GM19395 (cell line): ENCODE results near the gene INO80.
"Not testable (repeated sequence)": the region's sequence is repeated elsewhere in the genome, so short reads cannot be mapped to it uniquely, and the experiment has no call there.

Experiments used
- ATAC-seq: cut with Tn5 transposase; IDR thresholded peaks from one replicate; pipeline ENCODE4 v1.9.1; 2021; ENCODE audit warnings: mild to moderate bottlenecking, moderate library complexity; ENCODE audit not compliant: unreplicated experiment

INO80 gene

DNA sequence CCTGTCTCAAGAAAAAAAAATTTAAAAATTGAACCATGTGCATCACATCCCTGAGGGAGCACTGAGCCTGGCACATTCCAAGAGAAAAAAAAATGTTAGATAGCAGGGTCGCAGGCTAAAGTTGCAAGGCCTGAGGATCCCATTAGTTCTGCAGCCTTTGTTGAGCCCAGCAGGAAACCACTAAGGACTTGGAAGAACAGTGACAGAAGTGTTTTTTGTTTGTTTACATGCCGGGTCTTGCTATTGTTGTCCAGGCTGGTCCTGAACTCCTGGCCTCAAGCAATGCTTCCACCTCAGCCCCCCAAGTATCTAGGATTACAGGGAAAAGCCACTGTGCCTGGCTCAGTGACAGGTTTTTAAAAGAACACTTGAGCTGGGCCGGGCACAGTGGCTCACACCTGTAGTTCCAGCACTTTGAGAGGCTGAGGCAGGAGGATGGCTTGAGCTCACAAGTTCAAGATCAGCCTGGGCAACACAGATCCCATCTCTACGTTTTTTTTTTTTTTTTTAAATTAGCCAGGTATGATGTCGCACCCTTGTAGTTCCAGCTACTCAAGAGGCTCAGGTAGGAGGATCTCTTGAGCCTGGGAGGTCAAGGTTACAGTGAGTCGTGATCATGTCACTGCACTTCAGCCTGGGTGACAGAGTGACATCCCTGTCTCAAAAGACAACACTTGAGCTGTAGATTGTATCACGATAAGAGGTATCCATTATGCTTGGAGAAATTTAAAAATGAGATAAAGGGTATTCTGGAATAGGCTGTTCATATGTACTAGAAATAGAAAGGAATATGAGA lies 147.6 kb downstream of the INO80 start:
- no peak for ATAC-seq

DNA sequence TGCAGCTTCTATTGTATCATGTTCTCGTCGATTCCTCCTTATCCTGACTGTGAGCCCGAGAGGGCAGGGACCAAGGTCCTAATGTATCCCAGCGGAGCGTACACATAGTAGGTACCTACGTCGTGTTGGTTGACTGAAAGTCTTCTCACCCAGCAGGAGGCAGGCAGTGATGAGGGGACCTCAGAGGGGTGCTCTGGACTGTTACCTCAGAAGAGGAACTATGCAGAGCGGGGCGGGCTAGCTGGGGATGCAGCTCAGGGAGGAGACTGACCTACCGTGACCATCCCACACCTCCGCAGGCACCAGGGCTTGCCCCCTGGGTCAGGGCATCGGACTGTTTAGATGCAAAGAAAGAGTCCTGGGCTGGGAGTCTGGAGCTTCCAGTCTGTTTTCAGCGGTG lies 151.4 kb downstream of the INO80 start:
- ATAC-seq = no peak

DNA sequence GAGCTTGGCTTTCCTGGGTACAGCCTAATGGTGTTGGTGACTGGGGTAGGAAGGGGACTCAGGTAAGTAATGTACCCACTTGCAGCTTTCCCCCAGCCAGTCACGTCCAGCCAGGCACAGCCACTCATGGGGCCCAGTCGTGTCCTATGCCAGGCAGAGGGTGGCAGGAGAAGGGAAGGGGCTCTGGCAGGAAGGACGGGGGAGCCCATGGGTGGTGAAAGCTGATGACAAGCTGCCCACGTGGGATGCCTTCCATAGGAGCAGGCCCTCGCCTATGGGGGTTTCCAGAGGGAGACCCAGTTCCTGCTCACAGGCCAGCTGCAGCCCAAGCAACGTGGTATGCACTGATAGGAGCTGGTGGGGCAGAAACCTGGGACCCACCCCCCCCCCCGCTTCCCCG lies 152.1 kb downstream of the INO80 start:
- no peak for ATAC-seq

DNA sequence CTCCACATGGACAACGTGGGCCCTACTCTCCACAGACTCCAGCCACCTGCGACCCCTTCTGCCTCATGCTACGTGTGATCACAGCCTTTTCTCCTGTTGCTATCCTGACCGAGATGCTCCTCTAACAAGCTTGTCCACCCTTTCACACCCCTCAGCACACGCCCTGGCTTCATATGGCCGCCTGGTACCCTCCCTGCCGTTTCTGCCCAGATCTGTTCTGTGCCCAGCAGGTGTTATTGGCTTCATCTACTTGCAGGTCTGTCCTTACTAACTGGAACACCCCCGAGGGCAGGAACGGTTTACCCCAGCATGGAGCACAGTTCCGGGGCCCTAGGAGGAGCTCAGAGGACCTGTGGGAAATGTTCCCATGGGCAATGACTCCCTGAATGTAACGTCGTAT lies 152.9 kb downstream of the INO80 start:
- ATAC-seq = no peak

DNA sequence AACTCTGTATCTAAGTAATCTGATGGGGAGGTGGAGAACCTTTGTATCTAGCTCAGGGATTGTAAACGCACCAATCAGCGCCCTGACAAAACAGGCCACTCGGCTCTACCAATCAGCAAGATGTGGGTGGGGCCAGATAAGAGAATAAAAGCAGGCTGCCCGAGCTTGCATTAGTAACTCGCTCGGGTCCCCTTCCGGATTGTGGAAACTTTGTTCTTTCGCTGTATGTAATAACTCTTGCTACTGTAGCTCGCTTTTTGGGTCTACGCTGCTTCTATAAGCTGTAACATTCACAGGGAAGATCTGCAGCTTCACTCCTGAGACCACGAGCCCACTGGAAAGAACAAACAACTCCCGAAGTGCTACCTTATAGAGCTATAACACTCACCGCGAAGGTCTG lies 153.8 kb downstream of the INO80 start:
- ATAC-seq = not testable (repeated sequence)

DNA sequence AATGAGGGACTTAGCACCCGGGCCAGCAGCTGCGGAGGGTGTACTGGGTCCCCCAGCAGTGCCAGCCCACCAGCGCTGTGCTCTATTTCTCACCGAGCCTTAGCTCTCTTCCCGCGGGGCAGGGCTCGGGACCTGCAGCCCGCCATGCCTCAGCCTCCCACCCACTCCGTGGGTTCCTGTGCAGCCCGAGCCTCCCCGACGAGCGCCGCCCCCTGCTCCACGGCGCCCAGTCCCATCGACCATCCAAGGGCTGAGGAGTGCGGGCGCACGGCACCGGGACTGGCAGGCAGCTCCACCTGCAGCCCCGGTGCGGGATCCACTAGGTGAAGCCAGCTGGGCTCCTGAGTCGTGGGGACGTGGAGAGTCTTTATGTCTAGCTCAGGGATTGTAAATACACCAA lies 154.3 kb downstream of the INO80 start:
- not testable (repeated sequence) for ATAC-seq

DNA sequence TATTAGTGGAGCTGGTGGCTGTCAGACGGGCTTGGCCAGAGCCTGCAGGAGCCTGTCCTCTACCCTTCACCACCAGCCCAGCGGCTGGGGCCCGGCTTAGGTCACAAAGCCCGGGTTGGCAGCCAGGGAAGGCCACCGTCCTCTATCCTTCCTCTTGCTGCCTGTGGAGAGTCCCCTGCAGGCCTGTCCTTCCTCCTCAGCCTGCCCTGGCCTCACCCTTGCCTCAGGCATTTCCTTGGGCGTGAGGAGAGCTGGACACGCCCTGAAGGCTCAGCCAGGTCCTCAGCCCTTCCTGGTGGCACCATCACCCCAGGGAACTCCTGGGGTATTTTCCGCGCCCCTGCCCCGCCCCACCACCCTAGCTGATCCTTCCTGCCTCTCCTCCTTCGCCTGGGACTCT lies 155.2 kb downstream of the INO80 start:
- ATAC-seq = no peak

DNA sequence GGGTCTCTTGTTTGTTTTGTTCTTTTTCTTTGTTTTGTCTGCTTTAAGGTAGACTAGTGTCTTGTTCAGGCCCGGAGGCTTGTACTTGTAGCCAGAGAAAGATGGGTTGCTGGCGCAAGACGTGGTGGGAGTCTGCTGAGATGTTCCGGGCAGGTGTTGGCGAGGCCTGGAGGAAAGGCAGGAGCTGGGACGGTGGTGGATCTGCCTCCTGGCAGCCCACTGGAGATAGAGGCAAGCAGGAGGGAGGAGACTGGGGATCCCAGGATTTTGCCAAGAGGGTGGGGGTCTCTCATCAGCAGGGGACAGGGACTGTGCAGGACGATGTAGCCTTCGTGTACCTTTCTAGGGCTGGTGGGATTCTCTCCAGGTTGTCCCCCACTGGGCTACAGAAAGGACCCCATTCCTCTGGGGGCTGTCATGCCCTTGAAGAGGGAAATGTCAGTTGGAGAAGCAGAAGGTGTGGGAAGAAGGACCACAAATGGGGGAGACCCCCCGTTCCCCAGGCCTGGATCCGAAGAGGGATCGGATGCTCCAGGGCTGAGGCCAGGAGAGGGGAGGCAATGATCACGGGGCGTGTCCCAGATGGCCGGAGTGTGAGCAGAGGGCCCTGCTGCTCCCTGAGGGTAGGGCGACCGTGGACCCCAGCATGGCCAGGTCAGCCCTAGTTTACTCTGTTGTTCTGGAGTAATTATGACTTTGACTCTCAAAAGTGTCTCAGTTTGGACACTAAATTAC lies 155.8 kb downstream of the INO80 start:
- no peak for ATAC-seq

DNA sequence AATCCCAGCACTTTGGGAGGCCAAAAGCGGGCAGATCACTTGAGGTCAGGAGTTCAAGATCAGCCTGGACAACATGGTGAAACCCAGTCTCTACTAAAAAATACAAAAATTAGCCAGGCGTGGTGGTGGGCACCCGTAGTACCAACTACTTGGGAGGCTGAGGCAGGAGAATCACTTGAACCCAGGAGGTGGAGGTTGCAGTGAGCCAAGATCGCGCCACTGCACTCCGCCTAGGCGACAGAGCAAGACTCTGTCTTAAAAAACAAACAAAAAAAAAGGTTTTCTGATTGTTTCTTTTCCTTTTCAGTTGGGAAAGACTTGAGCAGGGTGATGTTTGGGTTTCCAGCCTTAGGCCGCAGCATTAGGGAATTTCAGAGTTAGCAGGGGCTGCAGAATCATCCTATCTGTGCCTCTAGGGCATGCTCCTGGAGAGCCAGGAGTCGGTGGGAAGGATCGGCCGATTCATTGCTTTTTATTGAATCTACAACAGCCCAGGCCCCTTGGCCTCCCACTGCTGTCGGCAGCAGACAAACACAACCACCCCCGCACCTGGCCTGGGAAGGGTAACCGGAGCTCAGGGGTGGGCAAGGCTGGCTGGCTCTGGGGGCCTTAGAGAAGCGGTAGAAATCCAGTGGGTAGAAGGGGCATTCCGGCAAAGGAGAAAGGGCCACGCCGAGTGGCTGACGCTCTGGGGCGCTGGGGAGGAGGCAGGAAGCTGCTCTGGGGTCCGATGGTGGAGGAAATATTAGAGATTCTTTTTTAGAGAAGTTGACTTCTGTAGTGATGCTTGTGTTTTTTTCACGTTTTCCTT lies 156.5 kb downstream of the INO80 start:
- ATAC-seq = no peak

DNA sequence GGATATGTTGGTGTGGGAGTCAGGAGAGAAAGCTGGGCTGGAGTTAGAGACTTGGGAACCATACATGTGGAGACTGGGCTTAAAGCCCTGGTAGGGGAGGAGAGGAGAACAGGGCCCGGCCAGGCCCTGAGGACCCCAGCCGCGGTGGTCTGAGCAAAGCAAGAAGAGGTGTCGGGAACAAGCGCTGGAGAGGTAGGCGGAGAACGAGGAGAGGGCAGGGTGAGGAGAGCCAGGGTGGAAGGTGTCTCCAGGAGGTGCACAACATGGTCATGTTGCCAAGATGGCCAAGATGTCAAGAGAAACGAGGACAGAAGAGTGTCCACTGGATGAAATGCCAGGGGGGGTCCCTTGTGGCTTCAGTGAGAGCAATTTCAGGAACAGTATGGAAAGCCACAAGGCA lies 157.4 kb downstream of the INO80 start:
- ATAC-seq = no peak

DNA sequence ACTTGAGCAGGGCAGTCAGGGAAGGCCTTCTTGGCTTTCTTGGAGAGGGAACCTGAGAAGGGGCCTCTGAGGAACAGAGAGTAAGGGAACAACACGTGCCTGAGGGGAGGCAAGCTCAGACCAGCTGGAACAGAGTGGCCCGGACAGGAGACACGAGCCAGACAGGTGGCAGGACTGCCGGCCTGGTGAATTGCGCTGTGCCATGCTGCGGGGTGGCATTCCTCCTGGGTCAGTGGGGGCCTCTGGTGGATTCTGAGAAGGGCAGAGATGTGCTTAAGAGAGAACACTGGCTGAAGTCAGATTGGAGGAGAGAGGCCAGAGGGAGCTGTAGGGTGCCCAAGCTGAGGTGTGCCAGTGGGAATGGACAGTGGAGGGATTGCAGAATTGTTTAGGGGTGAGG lies 157.9 kb downstream of the INO80 start:
- no peak for ATAC-seq

DNA sequence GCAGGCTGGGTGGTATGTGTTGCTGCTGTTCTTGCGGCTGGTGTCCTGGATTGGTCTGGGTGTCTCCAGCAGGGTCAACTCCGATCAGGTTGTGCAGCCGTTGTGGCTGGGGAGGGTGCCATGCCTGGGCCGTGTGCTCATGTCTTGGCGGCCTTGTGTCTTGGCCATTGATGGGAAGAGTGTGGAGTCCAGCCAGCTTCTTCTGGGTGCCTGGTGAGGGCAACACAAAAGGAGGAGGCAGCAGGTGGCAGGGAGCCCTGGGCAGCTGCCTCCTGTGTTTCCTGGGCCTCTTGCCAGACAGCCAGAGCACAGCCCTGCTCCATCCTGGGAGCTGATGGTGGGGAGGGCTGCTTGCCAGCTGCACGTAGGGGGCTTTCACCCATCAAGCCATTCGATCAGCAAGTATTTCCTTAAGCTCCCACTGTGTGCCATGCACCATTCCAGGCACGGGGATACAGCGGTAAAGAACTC lies 158.5 kb downstream of the INO80 start:
- ATAC-seq = no peak

DNA sequence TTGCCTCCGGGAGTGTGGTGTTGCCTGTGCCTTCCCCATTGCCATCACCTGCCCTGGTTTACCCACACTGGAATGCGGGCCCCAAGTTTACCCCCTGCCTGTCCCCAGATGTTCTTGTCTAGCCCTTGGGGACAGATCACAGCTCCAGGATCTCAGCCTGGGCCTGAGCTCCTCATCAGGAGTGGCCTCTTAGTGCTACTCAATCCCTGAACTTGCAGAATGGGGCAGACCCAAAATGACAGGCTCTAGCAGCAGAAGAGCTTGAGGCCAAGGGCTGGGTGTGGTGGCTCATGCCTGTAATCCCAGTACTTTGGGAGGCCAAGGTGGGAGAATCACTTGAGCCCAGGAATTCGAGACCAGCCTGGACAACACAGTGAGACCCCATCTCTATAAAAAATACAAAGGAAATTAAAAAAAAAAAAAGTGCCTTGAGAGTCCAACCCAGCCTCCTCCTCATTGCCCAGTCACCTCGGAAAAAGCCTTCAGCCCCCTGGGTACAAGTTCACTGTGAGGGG lies 159.0 kb downstream of the INO80 start:
- no peak for ATAC-seq

DNA sequence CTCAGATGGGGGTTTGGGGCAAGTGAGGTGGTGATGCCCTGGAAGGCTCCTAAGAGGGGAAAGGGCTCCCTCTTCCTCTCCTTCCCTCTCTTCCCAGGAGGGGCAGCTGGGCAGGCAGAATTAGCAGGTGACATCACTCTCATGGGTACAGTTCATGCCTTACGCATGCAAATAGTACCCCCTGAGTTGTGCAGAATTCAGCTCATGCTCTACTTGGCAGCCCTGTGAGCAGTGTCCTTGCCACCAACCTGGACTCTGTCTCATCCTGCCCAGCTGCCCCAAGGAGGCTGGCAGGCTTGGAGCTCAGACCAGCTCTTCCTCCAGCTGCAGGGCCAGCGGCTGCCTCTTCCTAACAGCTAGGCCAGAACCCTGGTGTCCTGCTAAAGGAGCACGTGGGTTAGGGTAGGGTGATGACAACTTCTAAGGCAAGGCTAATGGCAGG lies 159.5 kb downstream of the INO80 start:
- ATAC-seq = no peak

DNA sequence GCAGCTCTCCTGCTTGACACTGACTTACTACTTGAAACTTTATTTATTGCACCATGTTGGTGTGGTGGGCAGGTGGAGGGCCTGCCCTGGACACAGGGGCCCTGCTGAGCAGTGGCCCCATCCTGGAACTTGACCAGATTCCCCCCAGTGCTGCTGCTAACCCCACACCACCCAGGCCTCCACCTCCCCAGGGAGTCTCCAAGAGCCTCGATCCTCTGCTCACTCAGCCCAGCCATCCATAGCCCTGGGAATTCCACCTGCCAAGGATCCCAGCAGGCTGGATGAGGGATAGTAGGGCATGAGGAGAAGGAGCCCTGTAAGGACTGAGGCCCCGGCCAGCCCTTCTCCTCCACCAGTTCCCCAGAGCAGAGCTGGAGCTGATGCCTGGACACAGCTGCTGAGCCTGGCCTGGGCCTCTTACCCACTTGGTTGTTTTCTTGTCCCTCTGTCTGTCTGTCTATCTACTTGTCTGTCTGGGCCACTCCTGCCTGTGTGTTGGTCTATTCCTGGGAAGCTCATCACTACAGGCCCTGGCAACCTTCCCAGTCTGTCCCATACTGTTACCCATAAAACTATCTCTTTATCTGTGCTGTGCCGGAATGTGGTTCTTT lies 160.0 kb downstream of the INO80 start:
- no peak for ATAC-seq

DNA sequence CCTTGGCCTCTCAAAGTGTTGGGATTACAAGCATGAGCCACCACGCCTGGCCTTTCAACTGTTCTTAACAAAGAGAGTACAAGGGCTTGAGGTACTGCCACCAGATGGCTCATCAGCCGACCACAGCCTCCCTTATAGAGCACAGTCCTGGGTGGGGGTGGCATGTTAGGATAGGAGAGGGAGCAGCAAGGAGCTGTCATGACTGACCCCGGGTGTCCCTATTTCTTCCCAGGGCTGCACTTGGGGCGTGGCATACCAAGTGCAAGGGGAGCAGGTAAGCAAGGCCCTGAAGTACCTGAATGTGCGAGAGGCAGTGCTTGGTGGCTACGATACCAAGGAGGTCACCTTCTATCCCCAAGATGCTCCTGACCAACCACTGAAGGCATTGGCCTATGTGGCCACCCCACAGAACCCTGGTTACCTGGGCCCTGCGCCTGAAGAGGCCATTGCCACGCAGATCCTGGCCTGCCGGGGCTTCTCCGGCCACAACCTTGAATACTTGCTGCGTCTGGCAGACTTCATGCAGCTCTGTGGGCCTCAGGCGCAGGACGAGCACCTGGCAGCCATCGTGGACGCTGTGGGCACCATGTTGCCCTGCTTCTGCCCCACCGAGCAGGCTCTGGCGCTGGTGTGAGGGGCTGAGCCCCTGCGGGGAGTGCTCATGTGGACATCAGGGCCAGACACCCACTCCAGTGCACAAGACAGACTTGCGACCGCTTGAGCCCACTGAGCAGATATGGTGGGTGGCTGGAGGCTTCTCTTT lies 160.8 kb downstream of the INO80 start:
- ATAC-seq = no peak

DNA sequence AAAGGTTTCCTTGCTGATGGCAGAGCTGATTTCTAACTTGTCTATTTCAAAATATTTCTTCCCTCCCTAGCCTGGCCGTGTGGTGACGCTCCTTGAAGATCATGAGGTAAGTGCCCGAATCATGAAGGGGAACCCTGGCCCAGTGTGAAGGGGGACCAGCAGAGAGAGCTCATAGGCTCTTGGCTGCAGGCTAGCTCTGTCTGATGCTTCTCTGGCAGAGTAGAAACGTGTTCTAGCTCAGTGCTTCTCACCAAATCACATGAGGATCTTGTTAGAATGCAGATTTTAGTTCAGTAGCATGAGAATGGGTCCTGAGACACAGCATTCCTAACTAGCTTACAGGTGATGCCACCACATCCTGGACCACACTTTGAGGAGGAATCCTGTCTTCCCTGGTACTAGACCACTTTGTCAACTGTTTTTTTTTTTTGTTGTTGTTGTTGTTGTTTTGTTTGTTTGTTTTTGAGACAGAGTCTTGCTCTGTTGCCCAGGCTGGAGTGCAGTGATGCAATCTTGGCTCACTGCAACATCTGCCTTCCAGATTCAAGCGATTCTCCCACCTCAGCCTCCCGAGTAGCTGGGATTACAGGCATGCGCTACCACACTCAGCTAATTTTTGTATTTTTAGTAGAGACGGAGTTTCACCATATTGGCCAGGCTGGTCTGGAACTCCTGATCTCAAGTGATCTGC lies 161.8 kb downstream of the INO80 start:
- not testable (repeated sequence) for ATAC-seq

DNA sequence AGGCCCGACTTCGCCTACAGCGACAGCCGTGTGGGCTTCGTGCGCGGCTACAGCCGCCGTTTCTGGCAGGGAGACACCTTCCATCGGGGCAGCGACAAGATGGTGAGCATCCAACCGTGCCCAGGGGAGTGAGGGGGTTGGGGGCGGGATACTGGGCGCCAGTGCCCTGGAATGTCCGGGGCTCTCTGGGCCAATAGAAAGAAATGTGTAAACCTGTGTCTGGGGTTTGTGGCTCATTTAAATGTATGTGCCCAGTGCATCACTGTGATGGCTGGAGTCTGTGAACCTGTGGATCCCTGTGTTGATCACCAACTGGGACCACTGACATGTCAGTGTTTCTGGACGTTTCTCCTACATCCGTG lies 162.4 kb downstream of the INO80 start:
- ATAC-seq = peak; percentile 2

DNA sequence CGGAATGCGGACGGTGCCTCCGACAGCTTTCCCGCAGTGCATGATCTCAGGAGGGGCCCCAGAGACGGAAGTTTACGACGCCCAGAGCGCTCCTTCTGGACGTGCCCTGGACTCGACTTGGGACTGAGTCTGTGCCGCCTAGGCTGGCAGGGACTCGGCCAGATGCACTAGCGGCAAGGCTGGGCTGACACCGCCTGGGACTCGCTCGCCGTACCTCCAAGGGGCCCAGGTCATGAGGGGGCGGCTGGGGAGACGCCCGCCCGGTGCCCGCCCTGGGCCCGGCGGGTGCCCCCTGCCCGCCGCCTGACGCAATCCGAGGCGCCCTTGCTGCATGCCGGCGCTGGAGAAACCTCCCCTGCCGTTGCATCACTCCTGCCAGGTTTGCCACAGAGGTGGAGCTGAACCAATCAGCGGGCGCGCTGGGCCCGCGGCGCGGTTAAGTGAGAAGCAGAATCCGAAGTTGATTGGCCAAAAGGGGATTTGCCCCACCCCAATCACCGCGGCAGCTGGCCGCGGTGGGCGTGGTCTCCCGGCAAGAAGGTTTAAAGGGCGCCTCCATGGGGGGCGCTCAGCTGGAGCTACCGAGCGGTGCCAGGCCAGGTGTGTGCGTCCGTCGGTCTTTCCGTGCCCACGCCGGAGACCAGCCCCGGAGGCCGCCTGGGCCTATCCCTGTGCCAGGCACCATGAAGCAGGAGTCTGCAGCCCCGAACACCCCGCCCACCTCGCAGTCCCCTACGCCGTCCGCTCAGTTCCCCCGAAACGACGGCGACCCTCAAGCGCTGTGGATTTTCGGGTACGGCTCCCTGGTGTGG lies 163.0 kb downstream of the INO80 start, which contains the start of gene CHAC1:
Gene CHAC1, plus strand, starts transcription at position 571 of the 812 bp plus-strand sequence. Its CDS starts 113 bp downstream, at position 684.
- ATAC-seq = peak; percentile 92
